ENCODE measurements around the gene ASB18.

The ASB18 gene

DNA sequence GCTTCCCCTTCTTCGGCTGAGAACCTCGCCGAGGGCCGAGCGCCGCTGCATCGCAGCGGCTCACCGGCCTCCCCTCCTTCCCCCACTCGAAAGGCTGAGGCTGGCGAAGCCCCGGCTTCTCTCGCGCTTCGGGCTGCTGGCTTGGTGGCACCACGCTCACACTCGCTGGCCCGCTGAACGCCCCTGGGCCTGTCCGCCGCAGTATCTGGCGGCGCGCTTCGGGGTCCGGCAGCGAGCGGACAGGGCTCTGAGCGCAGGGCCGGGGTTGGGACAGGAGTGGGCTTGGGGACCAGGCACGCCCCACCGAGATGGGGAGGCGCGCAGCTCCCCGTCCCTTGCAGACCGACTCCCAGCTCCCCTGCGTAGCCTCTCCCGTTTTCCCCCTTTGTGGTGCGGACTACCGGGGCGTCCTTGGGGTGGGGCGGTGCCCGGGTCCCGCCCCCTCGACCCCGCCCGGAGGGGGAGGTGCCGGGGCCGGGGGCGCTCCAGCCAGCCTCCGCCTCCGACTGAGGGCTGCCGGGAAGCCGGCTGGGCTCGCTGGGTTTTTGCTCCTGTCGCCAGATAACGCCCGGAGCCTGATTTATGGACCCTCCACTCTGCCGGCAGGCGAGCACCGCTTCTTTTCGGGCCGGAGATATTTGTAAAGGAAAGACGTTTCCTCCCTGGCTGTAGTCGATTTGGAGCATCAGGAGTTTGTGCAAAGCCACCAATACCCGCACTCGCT, 99.8 kb downstream of the ASB18 start:
- TF ChIP-seq, protein P1, sequence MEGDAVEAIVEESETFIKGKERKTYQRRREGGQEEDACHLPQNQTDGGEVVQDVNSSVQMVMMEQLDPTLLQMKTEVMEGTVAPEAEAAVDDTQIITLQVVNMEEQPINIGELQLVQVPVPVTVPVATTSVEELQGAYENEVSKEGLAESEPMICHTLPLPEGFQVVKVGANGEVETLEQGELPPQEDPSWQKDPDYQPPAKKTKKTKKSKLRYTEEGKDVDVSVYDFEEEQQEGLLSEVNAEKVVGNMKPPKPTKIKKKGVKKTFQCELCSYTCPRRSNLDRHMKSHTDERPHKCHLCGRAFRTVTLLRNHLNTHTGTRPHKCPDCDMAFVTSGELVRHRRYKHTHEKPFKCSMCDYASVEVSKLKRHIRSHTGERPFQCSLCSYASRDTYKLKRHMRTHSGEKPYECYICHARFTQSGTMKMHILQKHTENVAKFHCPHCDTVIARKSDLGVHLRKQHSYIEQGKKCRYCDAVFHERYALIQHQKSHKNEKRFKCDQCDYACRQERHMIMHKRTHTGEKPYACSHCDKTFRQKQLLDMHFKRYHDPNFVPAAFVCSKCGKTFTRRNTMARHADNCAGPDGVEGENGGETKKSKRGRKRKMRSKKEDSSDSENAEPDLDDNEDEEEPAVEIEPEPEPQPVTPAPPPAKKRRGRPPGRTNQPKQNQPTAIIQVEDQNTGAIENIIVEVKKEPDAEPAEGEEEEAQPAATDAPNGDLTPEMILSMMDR (IDR thresholded peaks at IDR 0.05; ENCODE audit: control insufficient read depth, extremely low read depth, insufficient read depth) = no peak
- DNase-seq (ENCODE audit: low read depth) = no peak
- H3K4me3 ChIP-seq (ENCODE audit: low read depth, low read length) = no peak overlapping the region

DNA sequence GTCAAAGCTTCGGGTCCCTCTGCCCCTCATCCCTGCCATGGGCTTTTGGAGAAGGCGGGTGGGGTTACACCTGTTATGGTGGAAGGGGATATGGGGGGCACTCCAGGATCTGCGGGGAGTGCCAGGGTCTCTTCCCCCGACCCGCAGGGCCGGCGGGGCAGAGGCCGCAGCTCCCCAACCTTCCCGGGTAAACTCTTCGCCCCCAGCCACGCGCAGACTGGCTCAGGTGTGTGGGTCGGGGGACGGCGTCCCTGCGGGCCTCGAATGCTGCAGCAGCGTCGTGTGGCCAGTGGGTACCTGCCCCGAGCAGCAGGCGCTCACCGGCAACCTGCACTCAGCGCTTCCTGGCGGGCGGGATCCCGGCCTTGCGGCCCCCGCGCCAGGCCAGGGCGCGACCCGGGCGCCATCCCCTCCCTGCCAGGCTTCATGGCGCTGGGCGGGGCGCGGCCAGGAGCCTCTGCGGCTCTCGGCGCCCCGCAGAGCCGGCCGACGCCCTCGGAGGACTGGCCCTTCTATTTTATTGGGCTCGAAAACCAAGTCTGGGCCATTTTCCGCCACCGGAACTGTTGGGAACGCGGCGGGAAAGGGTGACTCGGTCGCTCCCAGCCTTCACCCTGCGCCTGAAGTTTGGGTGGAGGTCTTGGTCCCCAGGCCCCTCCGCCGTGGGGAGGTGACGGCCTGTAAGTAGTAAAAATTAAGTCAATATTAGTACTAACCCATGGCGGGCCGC, 100.6 kb downstream of the ASB18 start:
- no peak for DNase-seq (ENCODE audit: low read depth)
- TF ChIP-seq, protein P1 (IDR thresholded peaks at IDR 0.05; ENCODE audit: control insufficient read depth, extremely low read depth, insufficient read depth) = no peak
- H3K4me3 ChIP-seq (ENCODE audit: low read depth, low read length) = no peak overlapping the region

DNA sequence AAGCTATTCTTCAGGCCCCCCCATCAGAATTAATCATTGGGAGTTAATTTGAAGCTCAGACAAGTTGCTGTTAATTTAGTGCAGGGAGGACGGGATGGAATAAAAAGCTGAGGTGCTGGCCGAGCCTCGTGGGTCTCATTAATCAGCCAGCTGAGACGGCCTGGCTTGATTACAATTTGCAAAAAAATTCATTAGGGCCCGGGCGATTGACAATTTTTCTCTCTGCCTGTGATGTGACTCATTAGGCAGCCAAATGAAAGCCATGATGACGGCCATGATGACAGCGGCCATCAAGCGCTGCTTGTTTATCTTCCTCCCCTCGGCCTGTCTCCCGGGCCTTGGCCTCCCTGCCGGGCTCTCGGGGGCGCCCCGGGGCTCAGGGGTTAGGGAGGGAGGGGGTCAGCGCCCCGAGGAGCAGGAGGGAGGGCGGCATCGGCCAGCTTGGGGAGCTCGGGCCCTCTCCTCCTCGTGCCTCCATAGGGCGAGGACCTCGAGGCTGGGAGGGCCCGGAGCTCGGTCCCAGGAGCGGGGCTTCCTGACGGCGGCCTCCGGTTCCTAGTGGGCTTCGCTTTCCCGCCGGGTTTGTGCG, 101.2 kb downstream of the ASB18 start:
- DNase-seq (ENCODE audit: low read depth) = no peak
- no peak overlapping the region for H3K4me3 ChIP-seq (ENCODE audit: low read depth, low read length)
- TF ChIP-seq, protein P1 (IDR thresholded peaks at IDR 0.05; ENCODE audit: control insufficient read depth, extremely low read depth, insufficient read depth) = no peak

DNA sequence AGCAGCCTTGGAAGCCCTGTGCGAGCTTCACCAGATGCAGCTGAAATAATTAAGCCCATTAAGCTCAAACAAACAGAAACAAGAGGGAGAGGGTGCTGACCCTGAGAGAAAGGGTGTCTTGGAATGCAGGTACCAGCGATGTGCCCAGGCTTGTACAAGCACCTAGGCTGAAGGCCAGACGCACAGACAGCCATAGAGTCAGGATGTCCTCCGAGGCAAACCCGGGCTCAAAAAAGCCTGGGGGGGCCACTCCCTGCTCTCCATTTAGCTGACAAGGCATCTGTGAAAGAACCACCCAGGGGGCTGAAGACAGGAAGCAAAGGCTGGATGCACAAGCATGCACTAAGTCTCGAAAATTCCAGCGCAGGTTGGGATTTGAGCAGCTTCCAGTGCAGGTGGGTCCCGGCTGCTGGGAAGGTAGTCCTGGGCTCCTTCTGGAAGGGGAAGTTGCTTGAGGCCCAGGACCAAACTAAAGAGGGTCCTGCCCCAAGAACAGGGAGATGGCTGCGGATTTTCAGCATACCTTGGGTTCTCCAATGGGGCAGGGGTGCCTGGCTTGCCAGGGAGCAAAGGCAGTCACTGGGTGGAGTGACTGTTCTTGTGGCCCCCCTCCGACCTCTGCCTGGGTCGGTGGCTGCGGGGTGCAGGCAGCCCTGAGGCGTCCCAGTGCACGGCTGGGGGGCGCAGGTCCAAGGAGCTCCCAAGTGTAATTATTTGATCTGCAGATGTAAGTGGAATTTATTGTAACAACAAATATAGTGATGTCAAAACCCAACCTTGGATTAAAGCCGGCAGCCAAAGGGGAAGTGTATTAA, 102.0 kb downstream of the ASB18 start:
- TF ChIP-seq, protein P1 (IDR thresholded peaks at IDR 0.05; ENCODE audit: control insufficient read depth, extremely low read depth, insufficient read depth) = no peak
- no peak for DNase-seq (ENCODE audit: low read depth)
- no peak overlapping the region for H3K4me3 ChIP-seq (ENCODE audit: low read depth, low read length)

DNA sequence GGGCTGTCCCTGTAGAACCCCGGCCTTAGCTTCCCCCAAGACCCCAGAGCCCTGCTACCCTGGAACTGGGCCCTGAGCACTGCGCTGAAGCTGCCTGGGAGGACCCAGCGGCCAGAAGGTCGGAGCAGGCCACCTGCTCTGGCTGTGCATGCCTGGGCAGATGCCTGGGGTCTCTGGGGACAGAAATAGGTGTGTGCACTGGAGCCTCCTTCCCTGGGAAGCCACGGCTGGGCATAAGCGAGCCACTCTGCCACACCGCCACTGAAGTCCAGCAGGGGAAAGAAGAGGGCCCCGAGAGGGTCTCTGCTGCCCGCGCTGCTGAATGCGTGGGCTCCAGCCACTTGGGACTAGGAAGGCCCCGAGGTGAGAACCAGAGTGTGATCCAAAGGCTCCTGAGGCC, 102.7 kb downstream of the ASB18 start:
- TF ChIP-seq, protein P1 (IDR thresholded peaks at IDR 0.05; ENCODE audit: control insufficient read depth, extremely low read depth, insufficient read depth) = no peak
- DNase-seq (ENCODE audit: low read depth) = no peak
- no peak overlapping the region for H3K4me3 ChIP-seq (ENCODE audit: low read depth, low read length)

DNA sequence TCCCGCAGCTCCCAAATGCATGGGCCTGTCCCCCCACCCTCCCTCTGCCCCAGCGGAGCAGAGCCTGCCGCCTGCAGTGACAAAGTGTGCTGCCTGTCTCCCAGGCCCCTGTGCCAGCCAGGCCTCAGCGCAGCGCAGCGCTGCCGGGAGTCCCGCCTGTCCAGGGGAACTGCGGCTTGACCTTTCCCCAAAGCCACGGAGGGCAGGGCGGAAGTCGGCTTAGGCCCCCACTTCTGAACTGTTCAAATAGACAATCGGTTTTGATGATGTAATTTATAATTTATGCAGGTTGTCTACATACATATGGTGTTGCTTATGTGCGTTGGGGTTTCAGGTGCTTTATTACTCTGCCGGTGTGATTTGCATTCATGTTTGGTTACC, 103.1 kb downstream of the ASB18 start:
- H3K4me3 ChIP-seq (ENCODE audit: low read depth, low read length) = no peak overlapping the region
- DNase-seq (ENCODE audit: low read depth) = no peak
- TF ChIP-seq, protein P1 (IDR thresholded peaks at IDR 0.05; ENCODE audit: control insufficient read depth, extremely low read depth, insufficient read depth) = no peak
